ENCODE measurements around the gene SGPL1.

The SGPL1 gene

DNA sequence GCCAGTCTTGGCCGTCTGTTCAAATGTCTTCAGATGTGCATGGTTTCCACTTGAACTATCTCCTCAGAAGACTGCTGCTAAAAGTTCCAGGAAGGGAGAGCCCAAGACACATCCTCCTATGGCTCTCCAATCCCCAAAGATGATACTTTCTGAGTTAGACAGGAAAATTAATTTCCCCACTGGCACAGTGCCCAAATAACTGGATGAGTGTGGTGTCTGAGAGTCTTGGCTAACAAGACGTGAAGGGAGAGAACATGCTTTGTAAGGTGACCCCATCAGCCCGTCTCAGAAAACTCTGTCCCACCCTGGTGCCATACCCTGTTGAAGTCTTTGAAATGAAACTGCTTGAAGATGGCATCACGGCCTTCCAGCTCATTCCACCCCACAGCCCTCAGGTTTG, 69.7 kb downstream of the SGPL1 start:
- no peak for DNase-seq (ENCODE audit: low spot score)

- no peak for DNase-seq (ENCODE audit: low spot score)
Observed at GRCh38 chr10:70885931-70886903, 70.5 kb downstream of the SGPL1 start.

GRCh38 chr10:70886921-70887665, 71.3 kb downstream of the SGPL1 start:
- DNase-seq (ENCODE audit: low spot score): no peak

DNA sequence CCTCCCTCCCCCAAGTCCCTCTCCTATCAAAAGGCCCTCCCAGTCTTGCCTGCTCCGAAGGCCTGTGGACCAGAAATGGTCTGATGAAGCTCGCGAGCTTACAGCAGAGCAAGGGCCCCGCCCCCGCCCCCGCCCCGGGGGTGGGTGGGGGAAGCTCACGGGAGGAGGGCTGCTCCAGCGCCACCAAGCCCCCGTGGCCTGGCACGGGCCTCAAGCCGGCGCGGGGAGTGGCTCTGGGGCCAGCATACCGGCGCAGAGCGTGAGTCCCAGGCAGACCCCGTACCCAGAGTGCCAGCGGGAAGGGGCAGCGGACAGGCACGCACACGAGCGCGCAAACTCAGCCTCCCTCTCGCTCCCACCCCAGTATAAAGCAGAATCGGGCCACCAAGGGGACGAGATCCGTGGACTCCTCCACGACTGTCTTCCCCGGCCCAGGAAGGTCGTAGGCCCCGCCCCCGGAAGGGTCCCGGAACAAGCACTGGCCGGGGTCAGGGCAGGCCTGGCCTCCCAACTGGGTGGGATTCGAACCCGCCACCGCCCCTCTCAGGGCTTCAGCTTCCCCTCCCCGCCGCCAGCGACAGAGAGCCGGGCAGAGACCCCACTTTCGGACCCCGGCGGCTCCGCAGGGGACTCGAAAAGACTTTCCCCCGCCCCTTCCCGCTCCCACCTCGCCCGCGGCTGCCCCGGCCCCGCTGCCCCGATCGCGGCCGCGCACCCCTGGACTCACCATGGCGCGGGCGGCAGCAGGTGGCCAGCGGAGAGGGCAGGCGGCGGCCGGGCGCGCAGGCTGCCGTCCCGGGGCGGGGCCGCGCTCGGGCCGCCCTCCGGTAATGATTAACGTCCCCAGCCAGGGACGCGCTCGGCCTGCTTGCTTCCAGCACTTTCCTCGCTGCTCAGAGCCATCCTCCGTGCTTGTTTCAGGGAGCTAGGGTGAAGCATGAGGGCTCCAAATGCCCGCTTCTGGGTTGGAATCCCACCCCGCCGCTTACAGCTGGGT, 72.4 kb downstream of the SGPL1 start, which contains the start of gene PCBD1:
TSS of gene PCBD1 (minus strand) at position 762 of the 997 bp plus-strand sequence. CDS start at position 730, 32 bp downstream.
- peak; percentile 69 for DNase-seq (ENCODE audit: low spot score)

GRCh38 chr10:70889291-70889690, 73.5 kb downstream of the SGPL1 start:
- no peak for DNase-seq (ENCODE audit: low spot score)

GRCh38 chr10:70890917-70891431, 75.2 kb downstream of the SGPL1 start:
- no peak for DNase-seq (ENCODE audit: low spot score)

DNA sequence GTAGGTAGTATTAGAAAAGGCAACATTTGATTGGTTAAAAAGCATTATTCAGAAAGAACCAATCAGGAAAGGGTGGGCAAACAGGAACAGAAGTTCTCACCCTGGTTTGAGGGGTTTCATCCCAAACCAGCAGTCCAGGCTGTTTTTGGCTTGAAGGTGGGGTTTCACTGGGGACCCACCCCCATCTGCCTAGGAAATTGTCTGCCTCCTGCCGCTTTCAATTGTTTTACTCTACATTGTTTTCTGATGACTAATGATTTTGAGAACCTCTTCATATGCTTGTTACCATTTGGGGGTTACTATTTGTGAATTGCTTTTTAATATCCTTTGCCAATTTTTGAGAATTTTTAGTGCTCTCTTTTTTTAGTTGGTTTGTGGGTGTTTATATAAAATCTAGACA, 75.9 kb downstream of the SGPL1 start:
- DNase-seq (ENCODE audit: low spot score): no peak

DNA sequence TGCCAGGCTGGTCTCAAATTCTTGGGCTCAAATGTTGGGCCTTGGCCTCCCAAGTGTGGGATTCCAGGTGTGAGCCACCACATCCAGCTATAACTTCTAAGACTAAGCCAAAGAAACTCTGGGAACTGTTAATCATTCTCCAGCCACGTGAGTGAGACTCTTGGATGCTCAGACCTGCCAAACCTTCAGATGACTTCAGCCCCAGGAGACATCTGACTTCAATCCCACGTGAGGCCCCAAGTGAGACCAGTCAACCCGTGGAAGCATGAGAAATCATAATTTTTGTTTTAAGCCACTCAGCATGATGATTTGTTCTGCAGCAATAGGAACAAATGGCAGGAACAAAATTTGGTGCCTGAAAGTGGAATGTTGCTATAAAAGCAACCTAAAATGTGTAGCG, 76.9 kb downstream of the SGPL1 start:
- DNase-seq (ENCODE audit: low spot score): no peak

GRCh38 chr10:70893227-70894006, 77.7 kb downstream of the SGPL1 start:
- no peak for DNase-seq (ENCODE audit: low spot score)

- DNase-seq (ENCODE audit: low spot score): no peak
Observed at GRCh38 chr10:70894416-70894815, 78.7 kb downstream of the SGPL1 start.

DNA sequence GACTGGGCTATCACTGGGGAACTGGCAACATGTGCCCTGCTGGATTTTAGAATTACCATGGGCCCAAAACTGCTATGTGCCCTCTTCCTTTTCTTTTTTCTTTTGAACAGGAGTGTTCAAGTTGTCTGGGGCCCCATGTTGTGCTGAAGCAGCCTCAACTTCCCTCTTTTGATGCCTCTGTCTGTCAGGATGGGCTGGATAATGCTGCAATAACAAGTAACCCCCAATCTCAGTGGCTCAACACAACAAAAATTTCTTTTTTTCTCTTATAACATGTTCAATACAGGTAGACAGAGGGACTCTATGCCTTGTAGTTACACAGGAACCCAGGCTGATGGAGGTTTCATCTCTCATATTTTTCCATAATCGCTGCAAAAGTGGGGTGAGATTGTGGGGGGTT, 80.8 kb downstream of the SGPL1 start:
- DNase-seq (ENCODE audit: low spot score): no peak

DNA sequence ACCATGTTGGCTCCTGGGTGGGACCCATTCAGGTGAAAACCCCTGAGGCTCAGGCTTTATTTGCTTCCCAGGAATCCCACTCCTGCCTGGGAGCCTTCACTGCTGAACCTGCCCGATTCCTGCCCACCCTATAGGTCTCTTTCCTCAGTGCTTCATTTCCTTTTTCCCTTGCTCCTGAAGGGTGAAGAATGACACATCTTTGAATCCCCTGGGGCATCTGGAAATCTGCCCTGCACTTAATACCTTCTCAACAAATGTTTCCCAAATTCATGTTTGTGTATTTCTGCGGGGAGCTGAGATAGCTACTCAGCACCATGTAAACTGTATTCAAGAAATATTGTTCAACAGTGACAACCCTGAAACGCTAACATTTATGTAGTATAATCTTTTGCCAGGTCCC, 82.9 kb downstream of the SGPL1 start:
- no peak for DNase-seq (ENCODE audit: low spot score)

DNA sequence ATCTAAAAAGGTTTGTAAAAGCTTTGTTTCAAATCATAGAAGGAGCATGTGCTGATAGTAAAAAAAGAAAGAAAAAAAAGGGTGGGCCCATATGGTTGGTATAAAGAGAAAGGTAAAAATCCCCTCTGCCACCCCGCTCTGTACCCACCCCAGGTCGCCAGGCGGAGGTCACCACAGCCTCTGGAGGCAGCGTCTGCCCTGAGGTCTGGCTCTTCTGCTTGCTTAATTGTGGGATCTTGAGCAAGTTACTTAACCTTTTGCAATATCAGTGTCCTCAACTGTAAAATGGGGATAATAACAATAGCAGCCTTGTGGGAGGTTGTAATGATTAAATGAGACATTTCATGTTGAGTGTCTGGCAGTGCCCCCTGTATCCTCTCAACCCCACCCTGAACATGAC, 83.3 kb downstream of the SGPL1 start:
- DNase-seq (ENCODE audit: low spot score): no peak

DNA sequence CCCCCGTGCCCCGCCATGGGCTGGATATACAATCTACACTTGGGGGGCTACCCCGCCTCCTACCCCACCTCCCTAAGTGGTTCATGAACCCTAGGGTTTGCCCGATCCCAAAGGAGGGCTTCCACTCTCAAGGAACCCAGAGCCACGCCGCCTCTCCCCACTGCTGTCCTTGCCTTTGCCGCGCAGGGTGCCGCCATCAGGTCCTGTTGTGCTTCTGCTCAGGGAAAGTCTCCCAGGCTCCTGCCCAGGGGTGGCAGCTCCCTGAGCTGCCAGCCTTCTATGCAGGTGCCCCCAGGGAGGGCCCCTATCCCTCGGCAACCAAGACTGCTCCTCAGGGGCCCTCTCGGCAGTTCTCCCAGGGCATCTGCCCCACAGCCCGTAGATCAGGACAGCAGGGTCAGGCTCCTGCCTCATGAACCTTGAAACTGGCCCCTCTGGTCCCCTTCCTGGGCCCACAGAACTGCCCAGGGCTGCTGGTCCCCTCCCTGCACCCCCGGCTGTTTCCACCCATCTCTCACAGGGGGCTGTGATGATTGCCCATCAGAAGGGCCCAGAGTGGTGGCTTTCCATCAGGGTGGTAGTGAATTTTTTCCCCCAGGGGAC, 85.6 kb downstream of the SGPL1 start:
- no peak for DNase-seq (ENCODE audit: low spot score)

DNA sequence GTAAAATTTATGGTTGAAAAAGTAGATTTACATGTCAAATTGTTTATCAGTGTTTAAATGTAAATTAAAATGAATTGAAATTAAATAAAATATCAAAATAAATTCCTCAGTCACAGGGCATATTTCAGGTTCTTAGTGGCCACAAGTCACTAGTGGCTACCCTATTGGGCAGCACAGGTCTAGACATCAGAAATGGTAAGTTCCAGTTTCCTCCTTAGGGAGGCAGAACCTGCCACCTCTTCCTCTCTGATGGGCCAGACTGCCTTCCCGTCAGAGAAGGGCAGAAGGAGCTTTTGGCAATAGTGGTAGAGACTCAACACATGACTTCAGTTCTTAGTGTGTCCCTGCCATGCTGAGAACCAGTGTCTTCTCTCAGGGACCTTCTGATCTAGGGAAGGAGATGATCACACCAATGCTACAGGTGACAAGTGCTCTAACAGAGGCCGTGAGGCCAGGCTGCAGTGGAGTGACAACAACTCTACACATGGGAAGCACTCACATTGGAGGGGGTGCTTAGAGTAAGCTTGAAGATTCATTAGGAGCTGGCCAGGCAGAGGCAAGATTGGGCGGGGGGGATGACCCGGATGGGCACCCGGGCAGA, 87.0 kb downstream of the SGPL1 start:
- DNase-seq (ENCODE audit: low spot score): no peak

GRCh38 chr10:70903262-70903921, 87.6 kb downstream of the SGPL1 start:
- peak; percentile 47 for DNase-seq (ENCODE audit: low spot score)

DNA sequence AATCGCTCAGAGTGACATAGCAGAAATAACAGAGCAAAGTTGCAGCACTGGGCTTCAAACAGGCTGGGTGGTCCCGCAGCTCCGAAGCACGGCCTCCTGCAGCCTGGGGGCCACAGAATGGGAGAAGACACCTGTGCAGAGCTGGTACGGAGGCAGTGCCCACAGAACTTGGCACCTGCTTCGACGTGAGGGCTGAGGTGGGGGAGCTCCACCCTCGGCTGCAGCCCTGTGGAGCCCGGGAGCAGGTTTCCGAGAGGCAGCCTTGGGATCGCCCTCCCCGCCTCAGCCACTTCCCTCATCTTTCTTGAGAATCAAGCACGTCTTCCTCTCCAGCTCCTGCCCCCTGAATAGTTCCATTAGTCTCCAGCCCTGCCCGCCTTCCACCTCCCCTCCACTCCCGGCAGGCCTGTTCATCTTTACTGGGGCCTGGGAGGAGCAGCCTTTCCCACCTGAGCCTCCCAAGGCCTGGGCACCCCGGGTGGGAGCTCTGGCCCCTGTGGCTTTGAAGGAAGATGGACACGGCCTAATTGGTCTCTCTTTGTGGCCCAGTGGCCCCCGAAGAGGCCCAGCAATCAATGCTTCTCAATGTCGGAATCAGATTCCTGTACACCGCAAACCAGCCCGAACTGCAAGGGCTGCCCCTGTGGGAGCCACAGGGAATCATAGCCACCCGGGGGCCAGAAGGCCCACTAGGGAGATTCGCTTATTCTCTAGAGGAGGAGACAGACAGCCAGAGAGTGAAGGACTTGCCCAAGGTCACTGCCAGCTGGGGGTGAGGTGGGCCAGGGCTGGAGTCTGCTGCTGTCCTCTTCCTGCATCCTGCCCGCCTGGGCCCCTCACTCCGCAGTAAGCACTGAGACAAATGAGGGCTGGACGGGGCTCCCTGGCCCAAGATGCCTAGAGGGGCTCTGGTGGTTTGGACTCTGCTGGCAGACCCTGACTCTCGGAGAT, 89.6 kb downstream of the SGPL1 start:
- DNase-seq (ENCODE audit: low spot score): no peak

All from HuH-7.5 (cell line).